NCI-H2171 (cell line): Measurements from ENCODE around the gene ELP1.
"Not testable (repeated sequence)": the region's sequence is repeated elsewhere in the genome, so short reads cannot be mapped to it uniquely, and the experiment has no call there.

Experiments used
- DNase-seq: peaks from one replicate; lab custom pipeline; 2025; lab: John Stamatoyannopoulos, UW

The ELP1 gene

GRCh38 chr9:108854641-108855528 is 79.0 kb downstream of the ELP1 start:
- DNase-seq, result peak; percentile 24

- no peak for DNase-seq
Observed at GRCh38 chr9:108854094-108854493, 79.8 kb downstream of the ELP1 start.

- DNase-seq, result no peak
Observed at GRCh38 chr9:108852079-108852478, 81.8 kb downstream of the ELP1 start.

DNA sequence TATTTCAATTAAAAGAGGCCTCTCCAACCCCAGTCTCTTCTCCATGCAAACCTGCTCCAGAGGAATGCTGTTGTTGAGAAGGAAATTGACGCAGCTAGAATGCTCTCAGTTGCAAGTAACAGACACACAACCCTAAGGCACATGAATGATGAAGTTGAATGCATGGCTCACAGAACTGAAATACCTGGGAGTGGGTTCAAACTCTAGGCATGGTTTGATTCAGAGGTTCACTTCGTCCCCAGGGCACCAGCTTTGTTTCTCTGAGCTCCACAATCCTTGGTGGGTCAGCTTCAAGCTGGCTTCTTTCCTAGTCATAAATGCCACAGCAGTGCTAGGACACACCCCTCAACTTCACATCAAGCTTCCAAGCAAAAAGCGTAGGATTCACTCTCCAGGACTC is 82.8 kb downstream of the ELP1 start:
- DNase-seq, result no peak

DNA sequence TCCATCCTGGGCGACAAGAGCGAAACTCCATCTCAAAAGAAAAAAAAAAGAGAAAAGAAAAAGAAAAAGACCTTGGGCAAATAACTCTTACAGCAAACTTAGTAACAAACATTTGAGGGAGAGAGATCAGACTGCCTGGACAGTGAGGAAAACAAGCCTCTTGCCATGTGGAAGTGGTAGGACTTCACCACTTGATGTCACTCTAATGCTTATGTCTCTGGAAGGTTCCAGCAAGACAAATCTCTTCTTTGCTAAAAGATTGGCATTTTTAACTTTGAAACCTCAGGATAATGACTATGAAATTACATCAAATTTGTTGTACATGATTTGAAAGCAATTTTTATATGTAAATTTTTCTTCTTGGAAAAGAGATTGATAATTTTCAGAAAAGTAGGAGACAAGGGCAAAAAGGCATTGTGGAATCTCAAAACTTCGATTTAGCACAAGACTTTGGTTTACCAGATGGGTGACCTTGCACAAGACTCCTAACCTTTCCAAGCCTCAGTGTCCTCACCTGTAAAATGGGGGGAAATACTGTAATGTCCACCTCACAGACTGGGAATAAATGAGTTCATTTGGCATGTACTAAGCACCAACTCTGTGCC is 83.5 kb downstream of the ELP1 start:
- no peak for DNase-seq

GRCh38 chr9:108848296-108848695 is 85.6 kb downstream of the ELP1 start:
- DNase-seq, result not testable (repeated sequence)

DNA sequence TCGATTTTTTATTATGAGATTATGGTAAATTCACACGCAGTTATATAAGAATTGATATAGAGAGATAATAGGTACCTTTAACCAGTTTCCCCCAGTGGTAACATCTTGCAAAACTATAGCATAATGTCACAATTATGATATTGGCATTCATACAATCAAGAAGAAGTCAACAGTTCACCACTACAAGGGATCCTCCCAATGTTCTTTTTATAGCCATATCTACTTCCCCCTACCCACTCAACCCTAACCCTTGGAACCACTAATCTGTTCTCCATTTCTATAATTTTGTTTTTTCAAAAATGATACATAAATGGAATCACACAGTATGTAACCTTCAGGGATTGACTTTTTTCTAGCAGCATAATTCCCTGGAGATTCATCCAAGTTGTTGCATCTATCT is 88.0 kb downstream of the ELP1 start:
- DNase-seq, result no peak

- DNase-seq, result peak; percentile 13
Observed at GRCh38 chr9:108845507-108845906, 88.4 kb downstream of the ELP1 start.

DNA sequence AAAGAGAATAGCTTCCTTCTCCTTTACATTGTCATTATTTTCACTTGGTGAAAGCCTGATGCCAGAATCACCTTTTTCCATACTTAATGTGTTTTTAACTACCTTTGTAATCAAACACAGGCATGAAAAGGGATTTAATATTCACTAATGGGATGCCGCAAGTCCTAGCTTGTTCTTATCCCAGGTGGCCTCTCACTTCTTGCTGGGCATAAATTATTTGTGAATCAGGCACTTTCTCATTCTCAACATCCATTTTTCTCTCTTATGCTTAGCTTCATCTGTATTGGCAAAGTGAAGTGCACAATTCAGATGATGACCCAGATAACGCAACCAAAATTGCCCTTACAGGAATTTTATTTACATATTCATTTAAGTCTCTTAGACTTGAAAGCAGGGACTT is 89.1 kb downstream of the ELP1 start:
- DNase-seq, result peak; percentile 78

DNA sequence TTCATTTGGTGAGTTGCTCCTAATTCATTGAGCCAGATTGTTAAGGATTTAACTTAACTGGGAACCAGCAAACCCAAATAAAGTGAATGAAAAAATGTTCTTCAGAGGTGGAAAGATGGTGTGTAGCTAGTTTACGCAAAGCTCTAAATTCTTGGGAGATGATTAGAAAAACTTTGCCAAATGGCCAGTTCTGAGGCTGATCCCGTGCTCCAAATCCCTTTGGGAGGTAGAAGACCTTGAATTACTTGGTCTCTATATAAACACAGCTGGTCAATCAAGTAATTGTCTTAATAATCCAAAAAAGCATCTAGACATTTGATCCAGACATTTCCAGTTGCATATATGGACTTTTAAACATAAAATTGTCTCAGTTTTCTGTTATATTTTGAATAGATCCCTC is 89.5 kb downstream of the ELP1 start:
- DNase-seq, result peak; percentile 40

DNA sequence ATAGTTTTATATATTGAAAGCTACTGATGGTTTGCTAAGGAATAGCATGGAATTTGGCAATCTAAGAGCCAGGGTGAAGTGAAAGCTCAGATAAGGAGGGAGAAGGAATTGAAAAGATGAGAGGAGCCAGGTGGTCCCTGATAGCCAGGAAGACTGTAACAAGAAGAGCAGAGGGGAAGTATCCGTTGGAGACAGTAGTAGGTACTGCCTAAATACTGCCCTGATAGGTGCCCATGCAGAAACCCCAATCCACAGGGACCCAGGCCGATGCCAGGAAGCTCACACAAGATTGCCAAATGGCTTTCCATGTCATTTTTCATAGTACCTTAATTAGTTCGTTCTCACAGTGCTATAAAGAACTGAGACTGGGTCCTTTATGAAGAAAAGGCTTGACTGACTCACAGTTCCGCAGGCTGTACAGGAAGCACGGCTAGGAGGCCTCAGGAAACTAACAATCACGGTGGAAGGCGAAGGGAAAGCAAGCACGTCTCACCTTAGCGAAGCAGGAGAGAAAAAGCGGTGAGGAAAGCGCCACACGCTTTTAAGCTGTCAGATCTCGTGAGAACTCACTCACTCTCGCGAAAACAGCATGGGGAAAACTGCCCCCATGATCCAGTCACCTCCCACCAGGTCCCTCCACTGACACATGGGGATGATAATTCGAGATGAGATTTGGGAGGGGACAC is 91.2 kb downstream of the ELP1 start:
- no peak for DNase-seq

- not testable (repeated sequence) for DNase-seq
Observed at GRCh38 chr9:108839561-108839960, 94.4 kb downstream of the ELP1 start.

DNA sequence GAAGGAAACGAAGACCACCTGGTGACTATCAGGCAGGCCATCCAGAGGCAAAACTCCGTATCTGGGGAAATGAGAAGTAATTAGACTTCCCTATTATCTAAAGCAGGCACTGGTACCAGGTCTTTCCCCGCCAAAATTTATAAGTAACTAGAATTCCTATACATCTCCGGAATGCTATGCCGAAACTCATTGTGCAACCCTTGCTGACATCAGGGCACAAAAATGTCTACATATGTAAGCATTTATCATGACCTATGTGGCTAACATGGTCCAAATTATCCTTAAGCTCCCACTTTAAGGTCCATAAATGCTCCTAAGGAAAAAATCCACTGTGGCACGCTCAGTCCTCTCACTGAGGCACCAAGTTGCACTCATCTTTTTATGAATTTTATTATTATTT is 95.9 kb downstream of the ELP1 start:
- DNase-seq, result no peak

DNA sequence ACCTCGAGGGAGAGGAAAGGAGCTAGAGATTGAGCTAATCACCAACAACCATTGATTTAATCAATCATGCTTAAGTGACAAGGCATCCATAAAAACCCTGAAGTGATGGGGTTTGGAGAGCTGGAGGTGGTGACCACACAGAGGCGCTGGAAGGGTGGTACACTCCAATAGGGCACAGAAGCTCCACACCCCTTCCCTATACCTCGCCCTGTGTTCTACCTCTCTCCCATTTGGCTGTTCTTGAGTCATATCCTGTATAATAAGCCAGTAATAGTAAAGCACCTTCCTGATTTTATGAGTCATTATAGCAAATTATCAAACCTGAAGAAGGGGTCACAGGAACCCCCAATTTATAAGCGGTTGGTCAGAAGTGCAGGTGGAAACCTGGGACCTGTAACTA is 96.4 kb downstream of the ELP1 start:
- no peak for DNase-seq

DNA sequence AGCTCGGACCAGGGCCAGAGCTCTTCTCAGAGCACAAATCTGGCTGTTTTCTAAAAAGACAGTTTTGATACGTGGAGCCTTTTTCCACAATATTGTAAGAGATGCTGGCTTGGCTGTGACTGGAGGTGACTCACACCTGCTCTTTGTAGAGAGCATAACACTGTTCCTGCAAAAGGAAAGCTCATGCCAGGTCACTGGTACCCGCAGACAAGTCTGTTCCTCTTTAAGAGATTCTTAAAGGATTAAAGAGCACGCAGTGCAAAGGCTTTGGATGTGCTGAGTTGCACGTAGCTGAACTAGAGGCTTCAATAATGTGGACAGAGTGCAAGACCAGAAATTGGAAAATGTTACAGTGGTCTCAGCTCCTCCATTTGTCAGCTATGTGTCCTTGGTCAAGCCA is 97.1 kb downstream of the ELP1 start:
- DNase-seq, result no peak

DNA sequence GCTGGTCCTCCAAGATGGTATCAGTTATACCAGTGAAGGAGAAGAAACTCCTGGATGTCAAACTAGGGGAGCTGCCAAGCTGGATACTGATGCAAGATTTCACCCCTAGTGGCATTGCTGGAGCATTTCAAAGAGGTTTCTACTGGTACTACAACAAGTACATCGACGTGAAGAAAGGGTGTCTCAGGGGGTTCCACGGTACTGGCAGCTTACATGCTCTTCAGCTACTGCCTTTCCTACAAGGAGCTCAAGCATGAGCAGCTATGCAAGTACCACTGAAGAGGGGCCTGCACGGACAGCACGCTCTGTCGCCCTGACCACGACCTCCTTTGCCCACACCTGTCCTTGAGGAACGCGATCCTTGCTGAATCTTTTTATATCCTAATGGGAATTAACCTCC is 97.6 kb downstream of the ELP1 start:
- DNase-seq, result no peak

- no peak for DNase-seq
Observed at GRCh38 chr9:108835831-108836230, 98.1 kb downstream of the ELP1 start.

GRCh38 chr9:108834959-108835665 is 98.8 kb downstream of the ELP1 start:
- no peak for DNase-seq

DNA sequence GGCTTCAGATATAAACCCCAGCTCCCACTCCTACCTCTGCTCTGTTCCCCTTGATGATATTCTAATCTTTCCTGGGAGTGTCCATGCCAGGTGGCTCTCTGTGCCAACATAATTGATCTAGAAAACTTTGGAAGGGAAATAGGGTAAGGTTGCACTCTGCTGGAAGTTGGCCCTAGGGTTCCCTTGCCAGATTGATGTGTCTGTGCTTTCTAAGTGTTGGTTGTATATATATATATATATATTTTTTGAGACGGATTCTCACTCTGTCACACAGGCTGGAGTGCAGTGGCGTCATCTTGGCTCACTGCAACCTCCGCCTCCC is 101.8 kb downstream of the ELP1 start:
- no peak for DNase-seq

GRCh38 chr9:108831496-108832178 is 102.3 kb downstream of the ELP1 start:
- no peak for DNase-seq

GRCh38 chr9:108830272-108830671 is 103.7 kb downstream of the ELP1 start:
- no peak for DNase-seq

DNA sequence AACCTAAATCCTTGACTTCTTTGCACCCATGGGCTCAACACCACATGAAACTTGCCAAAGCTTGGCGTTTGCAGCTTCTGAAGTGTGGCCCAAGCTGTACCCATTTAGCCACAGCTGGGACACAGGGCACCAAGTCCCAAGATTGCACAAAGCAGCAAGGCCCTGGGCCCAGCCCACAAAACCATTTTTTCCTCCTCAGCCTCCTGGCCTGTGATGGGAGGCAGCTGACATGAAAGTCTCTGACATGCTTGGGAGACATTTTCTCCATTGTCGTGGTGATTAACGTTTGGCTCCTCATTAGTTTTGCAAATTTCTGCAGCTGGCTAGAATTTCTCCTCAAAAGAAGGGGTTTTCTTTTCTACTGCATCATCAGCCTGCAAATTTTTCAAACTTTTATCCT is 110.1 kb downstream of the ELP1 start:
- DNase-seq, result no peak
